Psoas muscle (tissue), 8 donors: Measurements from ENCODE around the gene RAD51B. TPM values are rescaled to one million over a fixed set of nuclear protein-coding genes. Genes with fewer than 3 reads are reported as not detected.

Experiments
- ATAC-seq, 4 donors: fragments of 200-7000 bp; cut with Tn5 transposase; one replicate each; pipeline ENCODE4 v1.9.1; 2020; ENCODE audit warnings: moderate library complexity in 3 of 4, mild to moderate bottlenecking in 2 of 4
- DNase-seq, 2 donors: peaks; one replicate each; pipeline ENCODE4 v3.0.0-alpha.2; 2020
- H3K27ac ChIP-seq: fragments of 200-600 bp; one replicate; pipeline ENCODE4 v1.8.0; 2022
- H3K27me3 ChIP-seq, 3 donors: fragments of 200-600 bp in 1 of 3; one replicate each; pipeline versions ENCODE4 v1.6.1 to v1.8.0; 2013 to 2022; ENCODE audit warnings: low read length in 2 of 3, mild to moderate bottlenecking in 2 of 3, moderate library complexity in 1 of 3; ENCODE audit not compliant: insufficient read depth in 3 of 3
- H3K36me3 ChIP-seq, 2 donors: fragments of 200-600 bp in 1 of 2; one replicate each; pipeline versions ENCODE4 v1.6.1 to v1.8.0; 2013 to 2022; ENCODE audit warnings: low read depth in 1 of 2, mild to moderate bottlenecking in 1 of 2, moderate library complexity in 1 of 2; ENCODE audit not compliant: insufficient read depth in 1 of 2
- H3K4me1 ChIP-seq: fragments of 200-600 bp; one replicate; pipeline ENCODE4 v1.8.0; 2022
- H3K4me3 ChIP-seq: fragments of 200-600 bp; one replicate; pipeline ENCODE4 v1.8.0; 2022; ENCODE audit warnings: mild to moderate bottlenecking
- H3K9me3 ChIP-seq: fragments of 200-600 bp; one replicate; pipeline ENCODE4 v1.8.0; 2022
- CTCF ChIP-seq: fragments of 200-600 bp; IDR thresholded peaks from one replicate; pipeline ENCODE4 v1.8.0; 2022; ENCODE audit warnings: antibody characterized with exemption
- WGBS, 3 donors: extraction: QIAGEN DNeasy Blood & Tissue Kit; methylation state at CpG; one replicate each; pipeline versions ENCODE4 v1.1.6 to v1.1.7; 2013; 5-methylcytosine and 5-hydroxymethylcytosine counted together
- intact Hi-C, 2 donors: fragments of 100-400 bp; cut with DNase I; formaldehyde crosslinking; loops; one replicate each; pipeline versions ENCODE4 v1.11.0 to v1.14.2; 2022
- polyA plus RNA-seq, 3 donors: library from polyadenylated mRNA; stranded (reverse); fragments of 200-250 nt; gene quantifications; one replicate each; pipeline ENCODE4 v1.2.3, GENCODE V29; 2013
- total RNA-seq, 4 donors: library from RNA; stranded (reverse); fragmentation: NEBNext Ultra II Directional in 2 of 4; extraction: Animal tissue kit (Norgen Biotek cat#: 25700) in 2 of 4; gene quantifications; one replicate each; pipeline versions ENCODE4 v1.2.1 to v1.2.4, GENCODE V29; 2021 to 2023
- donor health status: healthy with polysubstance abuse.
- donor health status: DM: no; HTN: no; CAD: no; lungs with moderate emphysema.
- donor health status: Bipolar disorder and iron deficiency.
- donor health status: healthy.
- donor health status: DM: yes; HTN: yes; CAD: no.
- donor health status: DM: no; HTN: no; CAD: no.
- donor health status: DM: no; HTN: no; CAD: no.
- donor health status: DM: yes; HTN: yes; CAD: no.

The RAD51B gene
- total and polyA plus RNA-seq, 7 donors, result 0.60 to 7.2 (median 2.2) TPM

GRCh38 chr14:68672609-68673285 lies 853.2 kb downstream of the RAD51B start:
- Histone ChIP-seq H3K4me1 (peaks cover 28% of the 10 kb centered on the region), H3K27ac (peak overlapping the region; percentile 46), H3K36me3 (no peaks in the 10 kb centered on the region), H3K9me3 (no peaks in the 10 kb centered on the region), H3K27me3 (no peaks in the 10 kb centered on the region), H3K4me3 (no peak overlapping the region)
- WGBS, 3 donors, result 41 to 65% (median 48%) methylated on average over 3 of the region's 3 CpGs
- no peak for TF ChIP-seq CTCF
- intact Hi-C loops, result no loop called here
- DNase-seq (no peak), ATAC-seq (no peak)

- ATAC-seq (no peak), DNase-seq (no peak)
- Histone ChIP-seq H3K27ac (no peak overlapping the region), H3K27me3 (no peaks in the 10 kb centered on the region), H3K4me1 (peaks cover 28% of the 10 kb centered on the region), H3K36me3 (no peaks in the 10 kb centered on the region), H3K4me3 (no peak overlapping the region), H3K9me3 (no peaks in the 10 kb centered on the region)
- 74 to 79% (median 77%) methylated on average over 5 of the region's 5 CpGs for WGBS, 3 donors
- no peak for TF ChIP-seq CTCF
- intact Hi-C loops, result no loop called here
Measured at GRCh38 chr14:68673464-68673863, 853.9 kb downstream of the RAD51B start.

- 89 to 98% (median 94%) methylated on average over 5 of the region's 5 CpGs for WGBS, 3 donors
- Histone ChIP-seq H3K4me1 (peaks cover 27% of the 10 kb centered on the region), H3K9me3 (no peaks in the 10 kb centered on the region), H3K27me3 (no peaks in the 10 kb centered on the region), H3K4me3 (no peak overlapping the region), H3K36me3 (no peaks in the 10 kb centered on the region), H3K27ac (no peak overlapping the region)
- DNase-seq (no peak), ATAC-seq (no peak)
- TF ChIP-seq CTCF, result no peak
- intact Hi-C loops, result loop anchor here in 1 of 2 donors (5.0 kb wide), 1 partner anchor 152 kb away; no protein-coding TSS in a partner anchor
Measured at GRCh38 chr14:68674538-68675232, 855.1 kb downstream of the RAD51B start.

- no peak for TF ChIP-seq CTCF
- 93 to 100% (median 95%) methylated on average over 1 of the region's 1 CpG for WGBS, 3 donors
Measured at GRCh38 chr14:68675233-68675577, 855.6 kb downstream of the RAD51B start.

More at GRCh38 chr14:68675233-68675577, 855.6 kb downstream of the RAD51B start:
- Histone ChIP-seq H3K27ac (no peak overlapping the region), H3K4me1 (peaks cover 21% of the 10 kb centered on the region), H3K27me3 (no peaks in the 10 kb centered on the region), H3K9me3 (no peaks in the 10 kb centered on the region), H3K4me3 (no peak overlapping the region), H3K36me3 (no peaks in the 10 kb centered on the region)
- DNase-seq, result no peak
- ATAC-seq, result no peak
- intact Hi-C loops, result loop anchor here in 1 of 2 donors (5.0 kb wide), 1 partner anchor 153 kb away; no protein-coding TSS in a partner anchor
